Choroid plexus epithelial cell (primary cell): ENCODE measurements around the gene PDLIM5.
"Not testable (repeated sequence)": the region's sequence is repeated elsewhere in the genome, so short reads cannot be mapped to it uniquely, and the experiment has no call there.

ENCODE experiments used
- DNase-seq: peaks from one replicate; pipeline ENCODE4 v3.0.0-alpha.2; 2010; ENCODE audit warnings: low read depth
- H3K4me3 ChIP-seq: 2 replicates; pipeline ENCODE4 v1.5.1; 2011; ENCODE audit warnings: low read depth, mild to moderate bottlenecking, control low read depth, low read length, moderate library complexity
- CTCF ChIP-seq: conservative IDR thresholded peaks from 2 replicates; pipeline ENCODE4 v1.5.1; 2011; ENCODE audit warnings: low read depth, mild to moderate bottlenecking, control low read depth, inconsistent platforms, low read length, moderate library complexity

The PDLIM5 gene

DNA sequence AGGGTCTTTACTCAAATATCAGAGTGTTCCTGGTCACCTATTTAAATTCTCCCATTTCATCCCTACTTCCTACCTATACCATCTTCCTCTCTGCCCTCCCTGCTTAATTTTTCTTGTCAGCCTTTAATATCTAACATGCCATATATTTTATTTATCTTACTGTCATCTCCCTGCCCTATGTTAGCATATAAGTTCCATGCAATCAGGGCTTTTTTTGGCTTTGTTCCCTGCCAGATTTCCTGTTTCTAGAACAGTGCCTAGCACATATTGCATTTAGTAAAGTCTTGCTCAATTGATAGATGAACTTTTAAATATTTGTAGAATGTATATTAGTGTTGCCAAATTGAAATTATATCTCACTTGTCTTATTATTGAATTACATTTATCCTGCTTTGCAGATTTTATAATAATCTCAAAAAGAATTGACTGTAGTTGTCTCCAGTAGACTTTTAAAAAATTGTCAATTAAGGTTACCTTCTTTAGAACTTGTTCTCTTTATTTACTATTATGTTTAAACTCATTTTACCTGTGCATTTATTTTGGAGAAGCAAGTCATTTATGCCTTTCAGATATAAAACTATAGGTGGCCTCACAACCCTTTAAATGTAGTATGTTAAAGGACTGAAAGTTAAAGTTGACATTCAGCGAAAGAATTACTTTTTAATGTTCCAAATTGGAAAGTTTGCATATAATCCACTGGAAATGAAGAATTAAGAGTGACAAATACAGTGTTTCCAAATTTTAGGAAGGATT lies 197.8 kb downstream of the PDLIM5 start:
- H3K4me3 ChIP-seq = no peak overlapping the region
- TF ChIP-seq CTCF = no peak
- peak; percentile 78 for DNase-seq

DNA sequence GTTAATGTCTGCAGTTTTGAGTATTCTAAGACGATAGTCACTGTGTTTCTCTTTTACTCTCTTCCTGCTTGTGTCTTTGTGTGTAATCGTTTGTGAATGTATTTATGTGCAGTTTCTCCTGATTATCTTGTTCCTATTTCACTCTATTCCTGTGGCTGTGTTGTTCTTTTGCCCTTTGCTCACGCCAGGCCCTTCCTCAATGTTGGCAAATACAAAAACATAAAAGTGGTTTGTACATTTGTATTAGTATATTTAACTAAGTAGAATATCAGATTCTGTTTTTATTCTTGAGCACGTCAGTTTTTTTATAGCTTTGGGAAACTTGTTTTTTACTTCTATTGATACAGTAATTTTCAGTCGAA lies 198.4 kb downstream of the PDLIM5 start:
- H3K4me3 ChIP-seq = no peak overlapping the region
- no peak for TF ChIP-seq CTCF
- DNase-seq = peak; percentile 44

- DNase-seq = peak; percentile 43
- no peak for TF ChIP-seq CTCF
- no peak overlapping the region for H3K4me3 ChIP-seq
These were observed 198.9 kb downstream of the PDLIM5 start for GRCh38 chr4:94650690-94651089.

DNA sequence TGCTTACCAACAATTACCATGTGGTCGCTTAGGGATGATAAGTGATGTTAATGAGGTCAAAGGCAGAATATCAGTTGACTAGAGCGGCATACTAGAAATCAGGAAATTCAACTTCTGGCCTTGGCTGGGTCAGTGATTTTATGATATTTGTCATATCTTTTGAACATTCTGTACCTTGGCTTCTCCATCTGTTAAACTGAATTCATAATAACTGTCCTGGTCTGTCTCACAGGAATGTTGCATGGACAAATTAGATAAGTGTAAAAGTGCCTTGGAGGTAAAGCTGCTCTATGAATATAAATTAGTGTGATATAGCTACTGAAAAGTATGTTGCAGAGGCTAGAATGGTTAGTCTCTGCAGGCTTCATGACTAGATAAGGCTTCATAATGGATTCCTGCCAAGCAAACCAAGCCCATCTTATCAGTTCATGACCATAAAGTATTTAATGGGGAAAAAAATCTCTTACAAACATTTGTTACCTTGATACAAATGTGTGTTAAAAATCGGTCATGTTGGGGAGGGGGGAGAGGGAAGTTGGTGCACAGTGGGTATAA lies 201.4 kb downstream of the PDLIM5 start:
- H3K4me3 ChIP-seq = no peak overlapping the region
- TF ChIP-seq CTCF = no peak
- DNase-seq = no peak

GRCh38 chr4:94653984-94654609 lies 202.4 kb downstream of the PDLIM5 start:
- no peak for TF ChIP-seq CTCF
- no peak overlapping the region for H3K4me3 ChIP-seq
- DNase-seq = no peak

DNA sequence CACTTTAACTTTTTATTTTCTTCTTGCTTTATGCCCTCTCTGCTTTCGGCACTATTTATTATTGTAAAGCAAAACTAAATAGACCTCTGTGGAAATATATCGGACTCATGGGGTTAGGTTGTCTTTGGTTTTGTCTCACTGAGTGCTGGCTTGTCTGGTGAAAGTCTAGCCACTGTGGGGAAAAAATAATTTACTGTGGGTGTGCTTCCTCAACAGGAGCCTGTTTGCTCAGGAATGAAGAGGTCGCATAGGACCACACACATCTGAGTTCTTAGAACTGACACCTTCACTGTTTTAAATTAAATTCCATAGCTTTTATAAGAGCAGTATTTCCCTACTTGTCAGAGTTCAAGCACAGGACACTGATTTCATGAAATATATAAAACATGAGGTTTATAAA lies 203.0 kb downstream of the PDLIM5 start:
- TF ChIP-seq CTCF = no peak
- DNase-seq = peak; percentile 27
- no peak overlapping the region for H3K4me3 ChIP-seq

DNA sequence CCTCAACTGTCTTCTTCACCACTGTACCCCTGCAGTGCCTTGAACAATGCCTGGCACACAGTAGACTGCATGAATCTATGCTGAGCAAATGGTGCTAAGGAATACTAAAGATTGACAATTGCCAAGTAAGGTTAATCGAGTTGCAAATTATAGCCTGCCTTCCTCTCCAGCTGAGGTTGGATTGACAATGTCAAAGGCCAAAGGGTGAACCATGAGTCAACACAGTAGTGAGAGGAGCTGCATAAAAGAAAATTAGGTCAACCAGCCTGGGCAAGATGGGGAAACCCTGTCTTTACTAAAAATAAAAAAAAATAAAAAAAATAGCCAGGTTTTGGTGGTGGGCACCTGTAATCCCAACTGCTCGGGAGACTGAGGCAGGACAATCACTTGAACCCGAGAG lies 208.9 kb downstream of the PDLIM5 start:
- no peak overlapping the region for H3K4me3 ChIP-seq
- DNase-seq = no peak
- TF ChIP-seq CTCF = no peak

DNA sequence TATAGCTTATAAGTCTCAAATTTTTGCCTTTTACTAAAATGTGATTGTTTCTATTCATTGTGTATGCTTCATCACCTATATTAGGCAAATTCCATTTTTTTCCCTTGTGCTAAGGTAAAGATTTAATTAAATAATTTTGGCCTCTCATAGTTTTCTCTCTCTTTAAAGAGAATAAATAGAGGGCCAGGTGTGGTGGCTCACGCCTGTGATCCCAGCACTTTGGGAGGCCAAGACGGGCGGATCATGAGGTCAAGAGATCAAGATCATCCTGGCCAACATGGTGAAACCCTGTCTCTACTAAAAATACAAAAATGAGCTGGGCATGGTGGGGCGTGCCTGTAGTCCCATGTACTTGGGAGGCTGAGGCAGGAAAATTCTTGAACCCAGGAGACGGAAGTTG lies 213.3 kb downstream of the PDLIM5 start:
- DNase-seq, H3K4me3 ChIP-seq: not testable (repeated sequence)
